Endothelial cell of umbilical vein (primary cell): ENCODE measurements around the gene SCGB1D1. TPM values are rescaled to one million over a fixed set of nuclear protein-coding genes. Genes with fewer than 3 reads are reported as not detected.

Experiments used
- BruUV-seq: library from RNA; stranded (reverse); fragments of 400-500 nt; replicated peaks from 2 replicates; lab custom pipeline; 2021; lab: Mats Ljungman, UMichigan
- CTCF ChIA-PET: fragments of 300-600, 350-600 bp; sonication (Branson Sonifier 250); formaldehyde crosslinking; loops from one replicate; lab custom pipeline; 2021; ENCODE audit warnings: antibody characterized with exemption, inconsistent platforms; lab: Charles Lee
- POLR2A ChIA-PET: fragments of 300-600, 350-600 bp; sonication (Branson Sonifier 250); formaldehyde crosslinking; loops from one replicate; lab custom pipeline; 2021; ENCODE audit warnings: antibody characterized with exemption, inconsistent platforms; lab: Charles Lee
- DNase-seq: peaks from one replicate; pipeline ENCODE4 v3.0.0-alpha.2; 2011; ENCODE audit warnings: low read depth, low spot score
- FAIRE-seq: peaks from 2 replicates; lab custom pipeline; 2011; peaks lifted over from hg19 to GRCh38; lab: Jason Lieb, UNC
- H2AFZ ChIP-seq: 2 replicates; pipeline ENCODE4 v1.6.0; 2012; ENCODE audit warnings: low read depth, low read length, control low read depth, inconsistent platforms
- H3K27ac ChIP-seq: 2 replicates; pipeline ENCODE4 v1.5.1; 2011; ENCODE audit warnings: low read depth, mild to moderate bottlenecking, control low read depth, low read length, moderate library complexity; ENCODE audit not compliant: insufficient read depth
- H3K27me3 ChIP-seq, 2 experiments: 2 replicates each; pipeline versions ENCODE4 v1.6.0 to v1.6.1; 2011; ENCODE audit warnings: low read length in 2 of 2, mixed read lengths in 1 of 2; ENCODE audit not compliant: control insufficient read depth in 2 of 2, insufficient read depth in 2 of 2
- H3K36me3 ChIP-seq, 2 experiments: 2 replicates in 1 of 2; 3 replicates in 1 of 2; pipeline ENCODE4 v1.5.1; 2011; ENCODE audit warnings: low read length in 2 of 2, mild to moderate bottlenecking in 1 of 2, moderate library complexity in 1 of 2; ENCODE audit not compliant: control insufficient read depth in 2 of 2, insufficient read depth in 2 of 2; ENCODE audit errors: extremely low read depth in 1 of 2
- H3K4me1 ChIP-seq: 3 replicates; pipeline ENCODE4 v1.5.1; 2011; ENCODE audit warnings: mild to moderate bottlenecking, low read length; ENCODE audit not compliant: control insufficient read depth, insufficient read depth; ENCODE audit errors: extremely low read depth
- H3K4me2 ChIP-seq: 2 replicates; pipeline ENCODE4 v1.6.1; 2011; ENCODE audit warnings: low read length, control low read depth, mixed read lengths; ENCODE audit not compliant: insufficient read depth
- H3K4me3 ChIP-seq, 3 experiments: fragments of 200-600 bp in 1 of 3; sonication (generic), shearing (Covaris generic) in 1 of 3; replicated peaks in 1 of 3; 2 replicates each; pipeline ENCODE4 v1.5.1; 2011 to 2016; ENCODE audit warnings: control low read depth in 3 of 3, low read length in 3 of 3, mild to moderate bottlenecking in 2 of 3, inconsistent platforms in 1 of 3, low read depth in 1 of 3, moderate library complexity in 1 of 3; ENCODE audit not compliant: insufficient read depth in 1 of 3
- H3K79me2 ChIP-seq: 2 replicates; pipeline ENCODE4 v1.6.0; 2012; ENCODE audit warnings: low read length, inconsistent platforms; ENCODE audit not compliant: control insufficient read depth, insufficient read depth
- H3K9ac ChIP-seq: replicated peaks from 2 replicates; pipeline ENCODE3; 2011; ENCODE audit warnings: low read length, control low read depth; ENCODE audit not compliant: insufficient read depth; ENCODE audit errors: extremely low read depth
- H3K9me1 ChIP-seq: replicated peaks from 3 replicates; pipeline ENCODE4 v1.6.0; 2011; ENCODE audit warnings: mild to moderate bottlenecking, low read length; ENCODE audit not compliant: control insufficient read depth, insufficient read depth; ENCODE audit errors: extremely low read depth
- H3K9me3 ChIP-seq: replicated peaks from 2 replicates; pipeline ENCODE4 v1.5.1; 2012; ENCODE audit warnings: low read length, inconsistent platforms; ENCODE audit not compliant: control insufficient read depth, insufficient read depth
- H4K20me1 ChIP-seq: replicated peaks from 2 replicates; pipeline ENCODE3; 2011; ENCODE audit warnings: mild to moderate bottlenecking, low read length; ENCODE audit not compliant: control insufficient read depth, insufficient read depth; ENCODE audit errors: extremely low read depth
- EZH2 ChIP-seq: IDR thresholded peaks from 2 replicates; pipeline ENCODE4 v1.6.1; 2012; ENCODE audit warnings: borderline replicate concordance, low read depth, mild to moderate bottlenecking, moderate library complexity, low read length, inconsistent platforms; ENCODE audit not compliant: severe bottlenecking
- FOS ChIP-seq: IDR thresholded peaks from 2 replicates; pipeline ENCODE4 v1.6.1; 2011; ENCODE audit warnings: mild to moderate bottlenecking, low read length, moderate library complexity, borderline replicate concordance; ENCODE audit not compliant: insufficient read depth
- GATA2 ChIP-seq: IDR thresholded peaks from 2 replicates; pipeline ENCODE4 v1.7.0; 2011; ENCODE audit warnings: low read depth, mild to moderate bottlenecking, moderate library complexity, mixed read lengths, low read length; ENCODE audit not compliant: insufficient read length, insufficient read depth
- JUN ChIP-seq: IDR thresholded peaks from 2 replicates; pipeline ENCODE4 v1.6.1; 2011; ENCODE audit warnings: borderline replicate concordance, low read depth; ENCODE audit not compliant: insufficient read length, insufficient read depth
- MYC ChIP-seq: IDR thresholded peaks from one replicate; pipeline ENCODE4 v1.6.1; 2011; ENCODE audit warnings: mild to moderate bottlenecking, low read depth, low read length
- POLR2A ChIP-seq: IDR thresholded peaks from 2 replicates; pipeline ENCODE4 v1.6.1; 2012; ENCODE audit warnings: low read depth, mild to moderate bottlenecking, control low read depth, low read length
- POLR2AphosphoS5 ChIP-seq: IDR thresholded peaks from 2 replicates; pipeline ENCODE4 v1.6.1; 2012; ENCODE audit warnings: low read depth, mild to moderate bottlenecking, control low read depth, low read length, moderate library complexity; ENCODE audit not compliant: insufficient read depth
- dilution Hi-C: fragments of 300-500 bp; cut with MboI; formaldehyde crosslinking; loops from one replicate; pipeline ENCODE4 v1.15.0; 2019; ENCODE audit warnings: low sequenced_read_pairs; ENCODE audit not compliant: extremely low pct_ligation_motif_present
- intact Hi-C: fragments of 100-400 bp; cut with micrococcal nuclease; formaldehyde crosslinking; loops from one replicate; pipeline ENCODE4 v1.10.0; 2022
- polyA plus RNA-seq, 4 experiments: library from polyadenylated mRNA; depleted of rRNA in 3 of 4; stranded (reverse) in 3 of 4; unstranded in 1 of 4; fragments of >200 nt; gene quantifications; 2 replicates each; pipeline versions ENCODE4 v1.2.1 to v1.2.3, GENCODE V29; 2011 to 2012; ENCODE audit warnings: missing spikeins in 1 of 4
- total RNA-seq: library from RNA; stranded (reverse); gene quantifications from 2 replicates; pipeline ENCODE4 v1.2.3, GENCODE V29; 2021
- TF ChIP-seq, protein P1 (sequence below), 2 donors: IDR thresholded peaks; 1 replicate in 1 of 2; 2 replicates in 1 of 2; pipeline ENCODE4 v1.5.1; 2011; ENCODE audit warnings: low read length in 2 of 2, mild to moderate bottlenecking in 2 of 2, moderate library complexity in 2 of 2, control low read depth in 1 of 2, inconsistent platforms in 1 of 2, low read depth in 1 of 2; ENCODE audit not compliant: insufficient read depth in 1 of 2; ENCODE audit errors: extremely low read depth in 1 of 2
- TF ChIP-seq, protein P2 (sequence below): IDR thresholded peaks from 2 replicates; pipeline ENCODE4 v1.6.1; 2011; ENCODE audit not compliant: insufficient read depth, insufficient read length

Gene SCGB1D1
- total and polyA plus RNA-seq, 2 donors (not counting 3 experiments of a cell fraction or from before 2014, with no cell fraction given), result not detected

DNA sequence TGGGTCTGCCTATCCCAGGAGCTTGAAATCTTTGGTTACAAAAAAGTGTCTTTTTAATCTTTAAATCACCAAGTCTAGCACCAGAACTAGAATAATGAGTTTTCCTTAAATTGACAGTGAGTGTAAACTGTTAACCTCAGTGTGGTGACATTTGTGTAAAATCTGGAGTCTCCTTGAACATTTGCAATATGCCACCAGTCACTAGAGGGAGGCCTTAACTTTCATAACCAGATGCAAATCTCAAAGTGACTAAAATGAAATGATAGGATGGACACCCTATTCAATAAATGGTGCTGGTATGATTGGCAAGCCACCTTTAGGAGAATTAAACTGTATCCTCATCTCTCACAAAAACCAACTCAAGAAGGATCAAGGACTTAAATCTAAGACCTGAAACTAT, 43.7 kb downstream of the SCGB1D1 start:
- H3K27ac ChIP-seq, result no peak overlapping the region
- CTCF ChIA-PET, result interaction anchor here (0.7 to 1.2 kb wide), 3 partner anchors 29 to 80 kb away, joined by 3 to 7 read pairs (median 4); no protein-coding TSS in a partner anchor

DNA sequence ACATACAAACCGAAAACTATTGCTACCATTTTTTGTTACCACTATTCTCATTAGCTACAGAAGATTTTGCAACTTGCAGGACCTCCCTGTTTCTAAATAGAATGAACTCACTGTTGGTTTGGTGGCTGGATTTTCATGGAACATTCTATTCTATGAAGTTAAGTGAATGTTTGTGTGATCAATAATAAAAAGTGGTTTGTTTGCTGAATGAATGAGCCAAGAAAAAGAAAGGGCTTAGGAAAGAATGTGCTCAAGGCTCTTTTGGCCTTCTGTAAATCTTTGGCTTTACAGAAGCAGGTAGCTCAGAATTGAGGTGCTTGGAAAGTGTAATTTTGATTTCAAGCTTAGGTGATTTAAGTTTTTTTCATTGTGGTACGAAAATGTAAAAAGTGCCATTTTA, 46.2 kb downstream of the SCGB1D1 start:
- Histone ChIP-seq H3K79me2 (no peaks in the 10 kb centered on the region), H3K9me3 (no peaks in the 10 kb centered on the region), H2AFZ (no peak overlapping the region), H3K9me1 (no peaks in the 10 kb centered on the region), H3K4me3 (no peak overlapping the region), H3K4me2 (no peak overlapping the region), H4K20me1 (no peaks in the 10 kb centered on the region), H3K27me3 (peaks cover 13 to 16% of the 10 kb centered on the region in 2 experiments), H3K9ac (no peak overlapping the region), H3K27ac (no peak overlapping the region), H3K4me1 (no peaks in the 10 kb centered on the region), H3K36me3 (no peaks in the 10 kb centered on the region)
- DNase-seq (no peak), FAIRE-seq (no peak)
- CTCF ChIA-PET, result interaction anchor here (0.8 to 1.3 kb wide), 7 partner anchors 9 to 289 kb away, joined by 3 to 5 read pairs (median 3); no protein-coding TSS in a partner anchor
- intact Hi-C loops, result no loop called here
- BruUV-seq, result no TSS peak
- POLR2A ChIA-PET, result no interaction called here
- TF ChIP-seq, protein P1, sequence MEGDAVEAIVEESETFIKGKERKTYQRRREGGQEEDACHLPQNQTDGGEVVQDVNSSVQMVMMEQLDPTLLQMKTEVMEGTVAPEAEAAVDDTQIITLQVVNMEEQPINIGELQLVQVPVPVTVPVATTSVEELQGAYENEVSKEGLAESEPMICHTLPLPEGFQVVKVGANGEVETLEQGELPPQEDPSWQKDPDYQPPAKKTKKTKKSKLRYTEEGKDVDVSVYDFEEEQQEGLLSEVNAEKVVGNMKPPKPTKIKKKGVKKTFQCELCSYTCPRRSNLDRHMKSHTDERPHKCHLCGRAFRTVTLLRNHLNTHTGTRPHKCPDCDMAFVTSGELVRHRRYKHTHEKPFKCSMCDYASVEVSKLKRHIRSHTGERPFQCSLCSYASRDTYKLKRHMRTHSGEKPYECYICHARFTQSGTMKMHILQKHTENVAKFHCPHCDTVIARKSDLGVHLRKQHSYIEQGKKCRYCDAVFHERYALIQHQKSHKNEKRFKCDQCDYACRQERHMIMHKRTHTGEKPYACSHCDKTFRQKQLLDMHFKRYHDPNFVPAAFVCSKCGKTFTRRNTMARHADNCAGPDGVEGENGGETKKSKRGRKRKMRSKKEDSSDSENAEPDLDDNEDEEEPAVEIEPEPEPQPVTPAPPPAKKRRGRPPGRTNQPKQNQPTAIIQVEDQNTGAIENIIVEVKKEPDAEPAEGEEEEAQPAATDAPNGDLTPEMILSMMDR (IDR thresholded peaks at IDR 0.05; ENCODE audit: extremely low read depth in 1 of 2, insufficient read depth in 1 of 2, low read depth in 1 of 2, low read length in 2 of 2), result no peak
- TF ChIP-seq GATA2, result no peak
- no peak for TF ChIP-seq MYC
- TF ChIP-seq, protein P2, sequence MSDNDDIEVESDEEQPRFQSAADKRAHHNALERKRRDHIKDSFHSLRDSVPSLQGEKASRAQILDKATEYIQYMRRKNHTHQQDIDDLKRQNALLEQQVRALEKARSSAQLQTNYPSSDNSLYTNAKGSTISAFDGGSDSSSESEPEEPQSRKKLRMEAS, result no peak
- no peak for TF ChIP-seq EZH2
- no peak for TF ChIP-seq JUN
- TF ChIP-seq POLR2AphosphoS5, result no peak
- TF ChIP-seq FOS, result no peak
- no peak for TF ChIP-seq POLR2A
- dilution Hi-C loops, result no loop called here

More for the DNA sequence above, 43.7 kb downstream of the SCGB1D1 start:
- Histone ChIP-seq H3K36me3 (no peaks in the 10 kb centered on the region), H3K4me3 (no peak overlapping the region), H3K9me1 (no peaks in the 10 kb centered on the region), H2AFZ (no peak overlapping the region), H3K4me1 (no peaks in the 10 kb centered on the region), H3K79me2 (no peaks in the 10 kb centered on the region), H3K4me2 (no peak overlapping the region), H3K27me3 (peaks cover 13% of the 10 kb centered on the region in 2 experiments), H3K9me3 (no peaks in the 10 kb centered on the region), H4K20me1 (no peaks in the 10 kb centered on the region), H3K9ac (no peak overlapping the region)
- dilution Hi-C loops, result no loop called here
- FAIRE-seq (no peak), DNase-seq (no peak)
- POLR2A ChIA-PET, result no interaction called here
- TF ChIP-seq POLR2A (no peak), FOS (no peak), JUN (no peak), MYC (no peak), GATA2 (no peak)
- TF ChIP-seq, protein P1 (IDR thresholded peaks at IDR 0.05; ENCODE audit: extremely low read depth in 1 of 2, insufficient read depth in 1 of 2, low read depth in 1 of 2, low read length in 2 of 2), result no peak
- BruUV-seq, result no TSS peak
- intact Hi-C loops, result no loop called here
